NCI-H1417 (cell line): Measurements from ENCODE around the gene MITF.
"Not testable (repeated sequence)": the region's sequence is repeated elsewhere in the genome, so short reads cannot be mapped to it uniquely, and the experiment has no call there.

ENCODE experiments used
- DNase-seq, 3 experiments: peaks; one replicate each; lab custom pipeline; 2025; lab: John Stamatoyannopoulos, UW

Gene MITF

GRCh38 chr3:69914395-69914794, 175.1 kb downstream of the MITF start:
- DNase-seq = no peak

- no peak for DNase-seq
Measured at GRCh38 chr3:69915726-69916125, 176.5 kb downstream of the MITF start.

- DNase-seq = not testable (repeated sequence)
Measured at GRCh38 chr3:69920009-69920408, 180.7 kb downstream of the MITF start.

GRCh38 chr3:69921651-69922050, 182.4 kb downstream of the MITF start:
- no peak for DNase-seq

- no peak for DNase-seq
Measured at GRCh38 chr3:69922521-69923000, 183.3 kb downstream of the MITF start.

- DNase-seq = no peak
Measured at GRCh38 chr3:69925506-69925905, 186.2 kb downstream of the MITF start.

GRCh38 chr3:69926385-69926784, 187.1 kb downstream of the MITF start:
- DNase-seq = no peak

- no peak for DNase-seq
Measured at GRCh38 chr3:69927571-69927970, 188.3 kb downstream of the MITF start.

- DNase-seq = no peak
Measured at GRCh38 chr3:69929019-69929418, 189.8 kb downstream of the MITF start.

GRCh38 chr3:69930564-69930963, 191.3 kb downstream of the MITF start:
- DNase-seq = no peak

- no peak for DNase-seq
Measured at GRCh38 chr3:69932087-69932486, 192.8 kb downstream of the MITF start.

GRCh38 chr3:69932501-69932900, 193.2 kb downstream of the MITF start:
- no peak for DNase-seq

GRCh38 chr3:69934398-69934797, 195.1 kb downstream of the MITF start:
- no peak for DNase-seq

GRCh38 chr3:69936266-69936665, 197.0 kb downstream of the MITF start:
- DNase-seq = no peak

- DNase-seq = no peak
Measured at GRCh38 chr3:69938061-69938460, 198.8 kb downstream of the MITF start.

GRCh38 chr3:69938931-69939330, 199.7 kb downstream of the MITF start:
- no peak for DNase-seq

GRCh38 chr3:69941037-69941436, 201.8 kb downstream of the MITF start:
- no peak for DNase-seq

- DNase-seq = no peak
Measured at GRCh38 chr3:69941439-69942176, 202.3 kb downstream of the MITF start.

GRCh38 chr3:69944931-69945493, 205.7 kb downstream of the MITF start:
- DNase-seq = no peak

GRCh38 chr3:69948246-69948862, 209.1 kb downstream of the MITF start:
- peak; percentile 2 to 47 (median 5) for DNase-seq

- DNase-seq = no peak
Measured at GRCh38 chr3:69951616-69952015, 212.4 kb downstream of the MITF start.

GRCh38 chr3:69959581-69959980, 220.3 kb downstream of the MITF start:
- DNase-seq = peak in 1 of 3 experiments; percentile 26

- DNase-seq = no peak
Measured at GRCh38 chr3:69961706-69962439, 222.6 kb downstream of the MITF start.
